H1 (cell line): ENCODE data around the gene KCNC4. TPM values are rescaled to one million over a fixed set of nuclear protein-coding genes. Genes with fewer than 3 reads are reported as not detected.

Experiments
- CHD7 ChIP-seq: fragments of 300-600 bp; sonication (generic); IDR thresholded peaks from 2 replicates; pipeline ENCODE4 v1.7.1; 2012; ENCODE audit warnings: low read length, moderate library complexity, mild to moderate bottlenecking, inconsistent platforms; ENCODE audit not compliant: insufficient replicate concordance
- E2F6 ChIP-seq: IDR thresholded peaks from 2 replicates; pipeline ENCODE4 v1.6.1; 2012; ENCODE audit warnings: inconsistent platforms
- MAFK ChIP-seq: IDR thresholded peaks from 2 replicates; pipeline ENCODE4 v1.6.1; 2012; ENCODE audit warnings: low read depth, mild to moderate bottlenecking, improper control_type of control experiment, low read length
- SP2 ChIP-seq: IDR thresholded peaks from 2 replicates; pipeline ENCODE4 v1.6.1; 2012; ENCODE audit warnings: mild to moderate bottlenecking, low read length, inconsistent platforms
- polyA plus RNA-seq, 7 experiments: library from polyadenylated mRNA; depleted of rRNA in 3 of 7; stranded (reverse) in 5 of 7; unstranded in 2 of 7; fragments of >200 nt in 5 of 7; fragments of 200-250 nt in 2 of 7; gene quantifications; 1 replicate in 5 of 7; 2 replicates in 1 of 7; 4 replicates in 1 of 7; pipeline versions ENCODE4 v1.2.1 to v1.2.3, GENCODE V29; 2011 to 2013; ENCODE audit warnings: missing spikeins in 2 of 7, mixed read lengths in 2 of 7
- total RNA-seq: library from RNA; stranded (reverse); fragmentation: NEBNext Ultra II Directional; extraction: Animal tissue kit (Norgen Biotek cat#: 25700); gene quantifications from 2 replicates; pipeline ENCODE4 v1.2.1, GENCODE V29; 2021

KCNC4 gene
- total and polyA plus RNA-seq, 2 of the 8 experiments (the other 6 are each of a cell fraction or from before 2014, with no cell fraction given) = 8.1 to 11.2 TPM

GRCh38 chr1:110172001-110172400, 38.1 kb upstream of the KCNC4 start (continued):
- no peak for TF ChIP-seq CHD7
- TF ChIP-seq SP2 = no peak
- TF ChIP-seq MAFK = no peak
- TF ChIP-seq E2F6 = no peak
